Heart right ventricle (tissue), 16 donors: ENCODE measurements around the gene SNRNP40. TPM values are rescaled to one million over a fixed set of nuclear protein-coding genes. Genes with fewer than 3 reads are reported as not detected.

ENCODE experiments used
- ATAC-seq, 8 donors: fragments of 200-7000 bp; cut with Tn5 transposase; one replicate each; pipeline ENCODE4 v1.9.1; 2020; ENCODE audit warnings: mild to moderate bottlenecking in 8 of 8, moderate library complexity in 8 of 8, moderate number of reproducible peaks in 1 of 8
- DNase-seq, 2 donors: peaks; one replicate each; pipeline ENCODE4 v3.0.0-alpha.2; 2020
- H3K27ac ChIP-seq, 10 donors: fragments of 200-600 bp; sonication (generic) in 2 of 10; one replicate each; pipeline versions ENCODE4 v1.5.0 to v1.8.0; 2020 to 2022; ENCODE audit warnings: mild to moderate bottlenecking in 3 of 10
- H3K27me3 ChIP-seq, 7 donors: fragments of 200-600 bp; one replicate each; pipeline ENCODE4 v1.8.0; 2021 to 2022; ENCODE audit warnings: mild to moderate bottlenecking in 2 of 7
- H3K36me3 ChIP-seq, 9 donors: fragments of 200-600 bp; sonication (generic) in 1 of 9; one replicate each; pipeline versions ENCODE4 v1.5.0 to v1.8.0; 2020 to 2022; ENCODE audit warnings: mild to moderate bottlenecking in 2 of 9
- H3K4me1 ChIP-seq, 9 donors: fragments of 200-600 bp; sonication (generic) in 1 of 9; one replicate each; pipeline versions ENCODE4 v1.5.0 to v1.8.0; 2020 to 2022; ENCODE audit warnings: mild to moderate bottlenecking in 4 of 9
- H3K4me3 ChIP-seq, 10 donors: fragments of 200-600 bp; sonication (generic) in 2 of 10; one replicate each; pipeline versions ENCODE4 v1.5.0 to v1.8.0; 2020 to 2022; ENCODE audit warnings: mild to moderate bottlenecking in 7 of 10, moderate library complexity in 2 of 10
- H3K9me3 ChIP-seq, 11 donors: fragments of 200-600 bp in 10 of 11; sonication (generic) in 2 of 11; one replicate each; pipeline versions ENCODE4 v1.5.0 to v1.8.0; 2013 to 2022; ENCODE audit warnings: mild to moderate bottlenecking in 2 of 11, control low read depth in 1 of 11, moderate library complexity in 1 of 11
- CTCF ChIP-seq, 9 donors: fragments of 200-600 bp; sonication (generic) in 2 of 9; IDR thresholded peaks; one replicate each; pipeline versions ENCODE4 v1.5.0 to v1.8.0; 2021 to 2022; ENCODE audit warnings: antibody characterized with exemption in 9 of 9, mild to moderate bottlenecking in 5 of 9, moderate library complexity in 1 of 9
- whole genome bisulfite sequencing, 2 donors: extraction: QIAGEN DNeasy Blood & Tissue Kit; methylation state at CpG; one replicate each; pipeline ENCODE4 v1.1.7; 2013; ENCODE audit warnings: inconsistent platforms in 1 of 2; 5-methylcytosine and 5-hydroxymethylcytosine counted together
- intact Hi-C, 10 donors: fragments of 100-400 bp; cut with DNase I; formaldehyde crosslinking; loops; one replicate each; pipeline versions ENCODE4 v1.11.1 to v1.14.2; 2022
- polyA plus RNA-seq, 2 donors: library from polyadenylated mRNA; stranded (reverse); fragments of 200-250 nt; gene quantifications; one replicate each; pipeline ENCODE4 v1.2.3, GENCODE V29; 2013
- total RNA-seq, 10 donors: library from RNA; stranded (reverse); fragmentation: NEBNext Ultra II Directional in 3 of 10; extraction: Animal tissue kit (Norgen Biotek cat#: 25700) in 3 of 10; gene quantifications; one replicate each; pipeline versions ENCODE4 v1.2.1 to v1.2.4, GENCODE V29; 2021 to 2023
- donor health status: Arrhythmogenic right ventricular cardiomyopathy.
- donor health status: ischemic (EF 13 %, LVEDD 7.1; RV severe dilation, severe dysfunction).
- donor health status: healthy with polysubstance abuse.
- donor health status: DM: no; HTN: yes; CAD: no.
- donor health status: DM: no; HTN: no; CAD: no.
- donor health status: ischemic (EF 25% LVEDD 6.9; RV normal size, moderate dysfunction).
- donor health status: ischemic (EF 25% LVEDD 5.7; RV mildly dilated, moderate dysfunction).
- donor health status: healthy.
- donor health status: DM: yes; HTN: yes; CAD: no.
- donor health status: Ischemic cardiomyopathy.
- donor health status: ischemic (EF 35%, LVEDD 5.7; RV mildly dilated, moderate dysfunction).
- donor health status: nonischemic (EF 11% LVEDD 7.7; RV severe dilation, severe dysfunction).
- donor health status: DM: yes; HTN: yes; CAD: no.
- donor health status: PGD.
- donor health status: ischemic (EF 29% LVEDD 5.4; RV normal size, mild dysfunction).
- donor health status: nonischemic (EF 23%, LVEDD 6.1; RV moderate dilation, normal function).

Gene SNRNP40
- total and polyA plus RNA-seq, 12 donors: 9.7 to 25.3 (median 18.2) TPM

- Histone ChIP-seq H3K27me3 (peaks cover 0 to 21% (median 8%) of the 10 kb centered on the region in 7 donors), H3K36me3 (no peaks in the 10 kb centered on the region), H3K27ac (no peak overlapping the region), H3K4me3 (no peak overlapping the region), H3K4me1 (peaks cover 0 to 5% (median 4%) of the 10 kb centered on the region in 9 donors), H3K9me3 (no peaks in the 10 kb centered on the region)
- ATAC-seq (no peak), DNase-seq (no peak)
- intact Hi-C loops: no loop called here
- TF ChIP-seq CTCF (IDR thresholded peaks at IDR 0.05): no peak
- 79 to 80% methylated on average over 6 of the region's 6 CpGs for WGBS, 2 donors
Observed at GRCh38 chr1:31221072-31221471, 75.5 kb downstream of the SNRNP40 start.

- no peaks in the 10 kb centered on the region for H3K36me3 ChIP-seq
- intact Hi-C loops: no loop called here
- H3K27ac ChIP-seq: no peak overlapping the region
- H3K9me3 ChIP-seq: no peaks in the 10 kb centered on the region
- H3K27me3 ChIP-seq: peaks cover 0 to 17% (median 8%) of the 10 kb centered on the region in 7 donors
- ATAC-seq (no peak), DNase-seq (no peak)
- peaks cover 0 to 12% (median 10%) of the 10 kb centered on the region in 9 donors for H3K4me1 ChIP-seq
- 90 to 94% methylated on average over 6 of the region's 6 CpGs for WGBS, 2 donors
- H3K4me3 ChIP-seq: no peak overlapping the region
- no peak for TF ChIP-seq CTCF (IDR thresholded peaks at IDR 0.05)
Observed at GRCh38 chr1:31219489-31219888, 77.1 kb downstream of the SNRNP40 start.

GRCh38 chr1:31218705-31219104 lies 77.9 kb downstream of the SNRNP40 start:
- no peaks in the 10 kb centered on the region for H3K9me3 ChIP-seq
- peaks cover 0 to 22% (median 5%) of the 10 kb centered on the region in 7 donors for H3K27me3 ChIP-seq
- intact Hi-C loops: no loop called here
- DNase-seq (no peak), ATAC-seq (no peak)
- H3K4me3 ChIP-seq: no peak overlapping the region
- H3K4me1 ChIP-seq: peaks cover 0 to 12% (median 10%) of the 10 kb centered on the region in 9 donors
- no peaks in the 10 kb centered on the region for H3K36me3 ChIP-seq
- 69 to 74% methylated on average over 8 of the region's 8 CpGs for WGBS, 2 donors
- TF ChIP-seq CTCF (IDR thresholded peaks at IDR 0.05): no peak
- no peak overlapping the region for H3K27ac ChIP-seq

- peaks cover 0 to 12% (median 10%) of the 10 kb centered on the region in 9 donors for H3K4me1 ChIP-seq
- no peak overlapping the region for H3K27ac ChIP-seq
- peak; percentile 67 to 73 for DNase-seq
- peaks cover 0 to 22% (median 0%) of the 10 kb centered on the region in 7 donors for H3K27me3 ChIP-seq
- WGBS, 2 donors: 9 to 12% methylated on average over 10 of the region's 10 CpGs
- intact Hi-C loops: no loop called here
- no peak for TF ChIP-seq CTCF (IDR thresholded peaks at IDR 0.05)
- no peak overlapping the region for H3K4me3 ChIP-seq
- H3K36me3 ChIP-seq: no peaks in the 10 kb centered on the region
- ATAC-seq: peak in 6 of 8 donors; percentile 83 to 94 (median 91)
- peaks cover 0 to 14% (median 0%) of the 10 kb centered on the region in 11 donors for H3K9me3 ChIP-seq
Observed at GRCh38 chr1:31216016-31216415, 80.6 kb downstream of the SNRNP40 start.
